G401.6 (cell line): Measurements from ENCODE around the gene MAK.
A peak's percentile ranks its signal among the peaks of the same experiment; 100 is the strongest.
"Not testable (repeated sequence)": the region's sequence is repeated elsewhere in the genome, so short reads cannot be mapped to it uniquely, and the experiment has no call there.

Experiments
- FAIRE-seq: peaks from 2 replicates; lab custom pipeline; 2012; peaks lifted over from hg19 to GRCh38; lab: Jason Lieb, UNC

Gene MAK

GRCh38 chr6:10722820-10723566 is 115.3 kb downstream of the MAK start, which contains the start of gene TMEM14C:
TMEM14C (plus strand) TSS chr6:10723070; CDS start chr6:10724614, 1,544 bp downstream.
- peak; percentile 95 for FAIRE-seq

GRCh38 chr6:10722570-10722819 is 115.8 kb downstream of the MAK start:
- no peak for FAIRE-seq

GRCh38 chr6:10721850-10722569 is 116.3 kb downstream of the MAK start:
- FAIRE-seq: no peak

GRCh38 chr6:10720960-10721849 is 117.1 kb downstream of the MAK start:
- FAIRE-seq: not testable (repeated sequence)

GRCh38 chr6:10720265-10720959 is 117.9 kb downstream of the MAK start:
- FAIRE-seq: no peak

GRCh38 chr6:10719964-10720264 is 118.4 kb downstream of the MAK start:
- FAIRE-seq: no peak

- FAIRE-seq: no peak
Measured at GRCh38 chr6:10719296-10719963, 118.9 kb downstream of the MAK start.

- no peak for FAIRE-seq
Measured at GRCh38 chr6:10713962-10714361, 124.4 kb downstream of the MAK start.
